KMS-11 (cell line): ENCODE data around the gene EEF2.

Source experiments
- H2AFZ ChIP-seq: fragments of 200-600 bp; sonication (generic); 2 replicates; pipeline ENCODE4 v1.6.1; 2016; ENCODE audit warnings: antibody characterized with exemption, mixed run types, low read depth
- H3K27ac ChIP-seq: fragments of 200-600 bp; sonication (generic); 2 replicates; pipeline ENCODE4 v1.6.1; 2016; ENCODE audit warnings: mild to moderate bottlenecking, mixed run types
- H3K27me3 ChIP-seq: fragments of 200-600 bp; sonication (generic); 2 replicates; pipeline ENCODE4 v1.6.1; 2017; ENCODE audit warnings: mild to moderate bottlenecking, low read depth, mixed run types, moderate library complexity; ENCODE audit not compliant: insufficient read depth
- H3K36me3 ChIP-seq: fragments of 200-600 bp; sonication (generic); 2 replicates; pipeline ENCODE4 v1.6.1; 2017; ENCODE audit warnings: mild to moderate bottlenecking, mixed run types; ENCODE audit not compliant: insufficient read depth
- H3K4me1 ChIP-seq: fragments of 200-600 bp; sonication (generic); 2 replicates; pipeline ENCODE4 v1.6.1; 2016; ENCODE audit warnings: mild to moderate bottlenecking, low read depth, mixed run types; ENCODE audit not compliant: poor library complexity, severe bottlenecking
- H3K4me2 ChIP-seq: fragments of 200-600 bp; sonication (generic); 2 replicates; pipeline ENCODE4 v1.7.0; 2016; ENCODE audit warnings: mild to moderate bottlenecking, mixed run types
- H3K4me3 ChIP-seq: fragments of 200-600 bp; sonication (generic); IDR thresholded peaks from 2 replicates; pipeline ENCODE4 v1.6.1; 2017; ENCODE audit warnings: low read depth, low read length, mixed read lengths; ENCODE audit not compliant: insufficient read depth
- H3K79me2 ChIP-seq: fragments of 200-600 bp; sonication (generic); 2 replicates; pipeline ENCODE4 v1.6.1; 2016; ENCODE audit warnings: low read depth, mixed run types; ENCODE audit not compliant: insufficient read depth
- H3K9ac ChIP-seq: fragments of 200-600 bp; sonication (generic); 2 replicates; pipeline ENCODE4 v1.6.1; 2016; ENCODE audit warnings: mild to moderate bottlenecking, mixed run types
- H4K20me1 ChIP-seq: fragments of 200-600 bp; sonication (generic); 2 replicates; pipeline ENCODE4 v1.6.1; 2016; ENCODE audit warnings: mild to moderate bottlenecking, mixed run types; ENCODE audit not compliant: insufficient read depth
- TF ChIP-seq, protein P1 (sequence below): fragments of 200-600 bp; sonication (generic); conservative IDR thresholded peaks from 2 replicates; pipeline ENCODE4 v1.6.1; 2017; ENCODE audit warnings: low read depth, mild to moderate bottlenecking, antibody characterized with exemption, low read length, moderate library complexity, mixed read lengths

Gene EEF2

DNA sequence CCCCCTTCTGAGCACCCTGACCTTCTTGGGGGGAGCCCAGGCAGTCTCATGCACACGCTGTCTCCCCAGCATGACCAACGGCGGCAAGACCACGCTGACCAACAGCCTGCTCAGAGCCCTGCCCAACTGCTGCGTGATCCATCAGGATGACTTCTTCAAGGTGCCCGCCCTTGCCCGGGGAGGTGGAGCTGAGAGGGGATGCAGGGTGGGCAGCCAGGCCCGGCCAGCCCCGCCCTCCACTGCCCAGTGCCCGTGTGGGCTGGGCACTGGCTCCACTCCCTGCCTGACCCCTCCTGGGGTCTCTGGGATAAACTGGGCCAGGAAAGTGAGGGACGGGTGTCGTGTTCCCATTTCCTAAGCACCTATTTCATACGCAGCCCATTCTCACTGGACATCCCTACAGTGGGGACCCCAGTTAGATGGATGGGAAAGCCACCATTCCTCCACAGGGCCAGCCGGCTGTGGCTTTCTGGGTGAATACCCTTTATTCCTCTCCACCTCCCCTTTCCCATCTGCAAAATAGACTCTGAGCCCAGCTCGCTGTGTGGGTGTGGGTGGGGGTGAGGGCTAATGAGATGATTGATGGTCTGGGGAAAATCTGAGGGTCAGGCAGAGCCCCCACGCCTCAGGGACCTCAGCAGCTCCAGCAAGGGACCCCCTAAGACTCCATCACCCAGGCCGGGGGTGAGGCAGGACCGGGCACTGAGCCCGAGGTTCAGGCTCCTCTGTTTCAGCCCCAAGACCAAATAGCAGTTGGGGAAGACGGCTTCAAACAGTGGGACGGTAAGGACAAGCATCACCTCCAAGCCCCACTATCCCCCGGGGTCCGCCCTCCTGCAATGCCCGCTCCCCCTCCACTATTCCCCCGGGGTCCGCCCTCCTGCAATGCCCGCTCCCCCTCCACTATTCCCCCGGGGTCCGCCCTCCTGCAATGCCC lies 48.5 kb downstream of the EEF2 start:
- Histone ChIP-seq H4K20me1 (no peaks in the 10 kb centered on the region), H3K4me3 (no peak overlapping the region)

GRCh38 chr19:3932931-3933810 lies 52.1 kb downstream of the EEF2 start, which contains the start of gene NMRK2:
NMRK2 (plus strand) TSS chr19:3933069; CDS start chr19:3933672, 603 bp downstream.
- no peaks in the 10 kb centered on the region for H3K79me2 ChIP-seq
- H3K27ac ChIP-seq = no peak within 1 kb of the TSS
- H3K36me3 ChIP-seq = no peaks in the 10 kb centered on the region

More for the DNA sequence above, 48.5 kb downstream of the EEF2 start:
- H3K4me1 ChIP-seq = no peaks in the 10 kb centered on the region
- no peak overlapping the region for H2AFZ ChIP-seq
- TF ChIP-seq, protein P1, sequence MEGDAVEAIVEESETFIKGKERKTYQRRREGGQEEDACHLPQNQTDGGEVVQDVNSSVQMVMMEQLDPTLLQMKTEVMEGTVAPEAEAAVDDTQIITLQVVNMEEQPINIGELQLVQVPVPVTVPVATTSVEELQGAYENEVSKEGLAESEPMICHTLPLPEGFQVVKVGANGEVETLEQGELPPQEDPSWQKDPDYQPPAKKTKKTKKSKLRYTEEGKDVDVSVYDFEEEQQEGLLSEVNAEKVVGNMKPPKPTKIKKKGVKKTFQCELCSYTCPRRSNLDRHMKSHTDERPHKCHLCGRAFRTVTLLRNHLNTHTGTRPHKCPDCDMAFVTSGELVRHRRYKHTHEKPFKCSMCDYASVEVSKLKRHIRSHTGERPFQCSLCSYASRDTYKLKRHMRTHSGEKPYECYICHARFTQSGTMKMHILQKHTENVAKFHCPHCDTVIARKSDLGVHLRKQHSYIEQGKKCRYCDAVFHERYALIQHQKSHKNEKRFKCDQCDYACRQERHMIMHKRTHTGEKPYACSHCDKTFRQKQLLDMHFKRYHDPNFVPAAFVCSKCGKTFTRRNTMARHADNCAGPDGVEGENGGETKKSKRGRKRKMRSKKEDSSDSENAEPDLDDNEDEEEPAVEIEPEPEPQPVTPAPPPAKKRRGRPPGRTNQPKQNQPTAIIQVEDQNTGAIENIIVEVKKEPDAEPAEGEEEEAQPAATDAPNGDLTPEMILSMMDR = no peak
- H3K79me2 ChIP-seq = no peaks in the 10 kb centered on the region
- no peak overlapping the region for H3K4me2 ChIP-seq
- H3K27ac ChIP-seq = no peak overlapping the region
- H3K36me3 ChIP-seq = no peaks in the 10 kb centered on the region
- H3K9ac ChIP-seq = no peak overlapping the region
- H3K27me3 ChIP-seq = peaks cover 66% of the 10 kb centered on the region

GRCh38 chr19:3931041-3931440 lies 54.2 kb downstream of the EEF2 start:
- Histone ChIP-seq H3K9ac (no peak overlapping the region), H3K27ac (no peak overlapping the region), H3K36me3 (no peaks in the 10 kb centered on the region), H3K4me3 (no peak overlapping the region), H3K27me3 (peaks cover 70% of the 10 kb centered on the region), H3K4me1 (no peaks in the 10 kb centered on the region), H2AFZ (no peak overlapping the region), H4K20me1 (no peaks in the 10 kb centered on the region), H3K4me2 (no peak overlapping the region), H3K79me2 (no peaks in the 10 kb centered on the region)
- TF ChIP-seq, protein P1 = no peak

More at GRCh38 chr19:3932931-3933810, 52.1 kb downstream of the EEF2 start, which contains the start of gene NMRK2:
- Histone ChIP-seq H3K27me3 (peaks cover 61% of the 10 kb centered on the region), H2AFZ (no peak within 1 kb of the TSS), H3K4me3 (no peak within 1 kb of the TSS), H3K4me2 (no peak within 1 kb of the TSS), H3K9ac (no peak within 1 kb of the TSS), H4K20me1 (no peaks in the 10 kb centered on the region), H3K4me1 (no peaks in the 10 kb centered on the region)
- TF ChIP-seq, protein P1 = no peak
